Naive B cell (primary cell): Measurements from ENCODE around the gene HAX1. TPM values are rescaled to one million over a fixed set of nuclear protein-coding genes. Genes with fewer than 3 reads are reported as not detected.
"Not testable (repeated sequence)": the region's sequence is repeated elsewhere in the genome, so short reads cannot be mapped to it uniquely, and the experiment has no call there.

ENCODE experiments used
- ATAC-seq, 2 donors: fragments of 150-1000 bp; cut with Tn5 transposase; 2 replicates each; pipeline ENCODE4 v1.10.0; 2021; ENCODE audit warnings: low read depth in 2 of 2, mild to moderate bottlenecking in 2 of 2, moderate library complexity in 2 of 2
- DNase-seq: peaks from one replicate; pipeline ENCODE4 v3.0.0; 2022
- H3K27ac Mint-ChIP-seq, 6 donors: one replicate each; pipeline ENCODE4 v1.8.0; 2020 to 2022; ENCODE audit warnings: mild to moderate bottlenecking in 6 of 6, mixed read lengths in 6 of 6, moderate library complexity in 5 of 6, inconsistent platforms in 2 of 6
- H3K27me3 Mint-ChIP-seq, 3 donors: one replicate each; pipeline ENCODE4 v1.8.0; 2021 to 2022; ENCODE audit warnings: mixed read lengths in 3 of 3, mild to moderate bottlenecking in 1 of 3
- H3K36me3 Mint-ChIP-seq, 2 donors: one replicate each; pipeline ENCODE4 v1.8.0; 2020 to 2022; ENCODE audit warnings: mixed read lengths in 2 of 2, inconsistent platforms in 1 of 2, mild to moderate bottlenecking in 1 of 2
- H3K4me1 Mint-ChIP-seq, 3 donors: one replicate each; pipeline ENCODE4 v1.8.0; 2020 to 2022; ENCODE audit warnings: mixed read lengths in 3 of 3, inconsistent platforms in 1 of 3, mild to moderate bottlenecking in 1 of 3, moderate library complexity in 1 of 3
- H3K4me3 Mint-ChIP-seq, 8 donors: one replicate each; pipeline ENCODE4 v1.8.0; 2020 to 2022; ENCODE audit warnings: mild to moderate bottlenecking in 8 of 8, mixed read lengths in 8 of 8, moderate library complexity in 8 of 8, inconsistent platforms in 2 of 8
- H3K9me3 Mint-ChIP-seq, 7 donors: one replicate each; pipeline ENCODE4 v1.8.0; 2020 to 2022; ENCODE audit warnings: mixed read lengths in 7 of 7, mild to moderate bottlenecking in 5 of 7, inconsistent platforms in 2 of 7, moderate library complexity in 1 of 7
- polyA plus RNA-seq, 6 donors: library from polyadenylated mRNA; unstranded; fragments of 300-500 nt; fragmentation: Illumina TruSeq; gene quantifications; one replicate each; pipeline ENCODE4 v1.2.3, GENCODE V29; 2021; ENCODE audit warnings: low read depth in 6 of 6

HAX1 gene
- polyA plus RNA-seq, result 100 to 1,000 TPM; 117 to 161 (median 145) TPM

GRCh38 chr1:154272217-154272998 is at the start of gene HAX1:
HAX1 (plus strand) TSS chr1:154272629; CDS start chr1:154272724, 95 bp downstream.
- Mint-ChIP-seq H3K27ac (peak within 1 kb of the TSS; percentile 95 to 100 (median 98)), H3K4me1 (peaks cover 18 to 40% (median 34%) of the 10 kb centered on the region in 3 donors), H3K9me3 (no peaks in the 10 kb centered on the region), H3K27me3 (no peaks in the 10 kb centered on the region), H3K36me3 (peaks cover 10 to 22% of the 10 kb centered on the region in 2 donors), H3K4me3 (peak within 1 kb of the TSS; percentile 96 to 99 (median 98))
- ATAC-seq (peak; percentile 90 to 94), DNase-seq (peak; percentile 97)

GRCh38 chr1:154222918-154223317 is 49.5 kb upstream of the HAX1 start:
- Mint-ChIP-seq H3K4me3 (peak overlapping the region in 7 of 8 donors; percentile 7 to 98 (median 71)), H3K36me3 (peaks cover 5 to 12% of the 10 kb centered on the region in 2 donors), H3K27ac (peak overlapping the region; percentile 15 to 100 (median 82))

GRCh38 chr1:154223621-154224020 is 48.8 kb upstream of the HAX1 start:
- H3K27me3 Mint-ChIP-seq, result no peaks in the 10 kb centered on the region
- DNase-seq, result no peak
- ATAC-seq, result no peak
- no peaks in the 10 kb centered on the region for H3K9me3 Mint-ChIP-seq
- H3K4me1 Mint-ChIP-seq, result peaks cover 60 to 67% (median 65%) of the 10 kb centered on the region in 3 donors
- peak overlapping the region in 5 of 6 donors; percentile 71 to 99 (median 75) for H3K27ac Mint-ChIP-seq
- H3K4me3 Mint-ChIP-seq, result peak overlapping the region in 2 of 8 donors; percentile 62 to 92
- H3K36me3 Mint-ChIP-seq, result peaks cover under 1 to 8% of the 10 kb centered on the region in 2 donors

More at GRCh38 chr1:154222918-154223317, 49.5 kb upstream of the HAX1 start:
- ATAC-seq, result no peak
- Mint-ChIP-seq H3K9me3 (no peaks in the 10 kb centered on the region), H3K4me1 (peaks cover 65 to 73% (median 69%) of the 10 kb centered on the region in 3 donors), H3K27me3 (no peaks in the 10 kb centered on the region)
- no peak for DNase-seq

GRCh38 chr1:154225370-154225769 is 47.1 kb upstream of the HAX1 start:
- Mint-ChIP-seq H3K27me3 (no peaks in the 10 kb centered on the region), H3K4me3 (peak overlapping the region in 2 of 8 donors; percentile 30 to 37), H3K9me3 (no peaks in the 10 kb centered on the region), H3K4me1 (peaks cover 49 to 51% (median 50%) of the 10 kb centered on the region in 3 donors), H3K36me3 (peaks cover 0 to 6% of the 10 kb centered on the region in 2 donors), H3K27ac (peak overlapping the region in 4 of 6 donors; percentile 60 to 99 (median 64))
- ATAC-seq (no peak), DNase-seq (no peak)

- DNase-seq, ATAC-seq, H3K9me3 Mint-ChIP-seq, H3K27me3 Mint-ChIP-seq, H3K4me3 Mint-ChIP-seq: not testable (repeated sequence)
- Mint-ChIP-seq H3K4me1 (peaks cover 2 to 11% (median 9%) of the 10 kb centered on the region in 3 donors), H3K27ac (peak overlapping the region in 1 of 6 donors; percentile 59), H3K36me3 (peaks cover 7 to 20% of the 10 kb centered on the region in 2 donors)
Observed at GRCh38 chr1:154231112-154231511, 41.3 kb upstream of the HAX1 start.

- ATAC-seq, result not testable (repeated sequence)
- peak overlapping the region in 1 of 6 donors; percentile 95 for H3K27ac Mint-ChIP-seq
Observed at GRCh38 chr1:154233127-154233526, 39.3 kb upstream of the HAX1 start.

GRCh38 chr1:154236855-154237254 is 35.6 kb upstream of the HAX1 start:
- Mint-ChIP-seq H3K4me1 (peaks cover 8 to 14% (median 9%) of the 10 kb centered on the region in 3 donors), H3K27ac (no peak overlapping the region), H3K27me3 (no peaks in the 10 kb centered on the region), H3K4me3 (no peak overlapping the region), H3K9me3 (no peaks in the 10 kb centered on the region), H3K36me3 (peaks cover 28 to 43% of the 10 kb centered on the region in 2 donors)
- ATAC-seq (no peak), DNase-seq (no peak)

More at GRCh38 chr1:154233127-154233526, 39.3 kb upstream of the HAX1 start:
- not testable (repeated sequence) for DNase-seq, H3K4me3 Mint-ChIP-seq, H3K4me1 Mint-ChIP-seq, H3K27me3 Mint-ChIP-seq, H3K9me3 Mint-ChIP-seq
- H3K36me3 Mint-ChIP-seq, result peaks cover 16 to 30% of the 10 kb centered on the region in 2 donors

GRCh38 chr1:154237435-154237834 is 35.0 kb upstream of the HAX1 start:
- Mint-ChIP-seq H3K9me3 (no peaks in the 10 kb centered on the region), H3K4me3 (no peak overlapping the region), H3K27me3 (no peaks in the 10 kb centered on the region), H3K27ac (no peak overlapping the region), H3K36me3 (peaks cover 32 to 43% of the 10 kb centered on the region in 2 donors), H3K4me1 (peaks cover 5 to 14% (median 9%) of the 10 kb centered on the region in 3 donors)
- no peak for ATAC-seq
- DNase-seq, result no peak

- no peak overlapping the region for H3K27ac Mint-ChIP-seq
Observed at GRCh38 chr1:154237880-154238506, 34.4 kb upstream of the HAX1 start.

GRCh38 chr1:154239491-154239890 is 32.9 kb upstream of the HAX1 start:
- Mint-ChIP-seq H3K36me3 (peaks cover 39 to 40% of the 10 kb centered on the region in 2 donors), H3K9me3 (no peaks in the 10 kb centered on the region), H3K27me3 (no peaks in the 10 kb centered on the region), H3K4me3 (no peak overlapping the region), H3K27ac (peak overlapping the region in 2 of 6 donors; percentile 0 to 52), H3K4me1 (peaks cover 5 to 14% (median 9%) of the 10 kb centered on the region in 3 donors)
- no peak for ATAC-seq
- DNase-seq, result no peak

More at GRCh38 chr1:154237880-154238506, 34.4 kb upstream of the HAX1 start:
- Mint-ChIP-seq H3K9me3 (no peaks in the 10 kb centered on the region), H3K36me3 (peaks cover 33 to 43% of the 10 kb centered on the region in 2 donors), H3K4me1 (peaks cover 5 to 14% (median 9%) of the 10 kb centered on the region in 3 donors), H3K27me3 (no peaks in the 10 kb centered on the region), H3K4me3 (no peak overlapping the region)
- ATAC-seq (no peak), DNase-seq (no peak)

GRCh38 chr1:154240294-154240833 is 32.1 kb upstream of the HAX1 start:
- Mint-ChIP-seq H3K27me3 (no peaks in the 10 kb centered on the region), H3K9me3 (no peaks in the 10 kb centered on the region), H3K36me3 (peaks cover 30 to 40% of the 10 kb centered on the region in 2 donors), H3K4me1 (peaks cover 5 to 14% (median 9%) of the 10 kb centered on the region in 3 donors), H3K27ac (no peak overlapping the region), H3K4me3 (no peak overlapping the region)
- DNase-seq (no peak), ATAC-seq (no peak)

- no peaks in the 10 kb centered on the region for H3K9me3 Mint-ChIP-seq
- H3K36me3 Mint-ChIP-seq, result peaks cover 25 to 40% of the 10 kb centered on the region in 2 donors
- H3K27ac Mint-ChIP-seq, result no peak overlapping the region
- H3K27me3 Mint-ChIP-seq, result no peaks in the 10 kb centered on the region
- DNase-seq (no peak), ATAC-seq (no peak)
- H3K4me1 Mint-ChIP-seq, result peaks cover 3 to 14% (median 6%) of the 10 kb centered on the region in 3 donors
- no peak overlapping the region for H3K4me3 Mint-ChIP-seq
Observed at GRCh38 chr1:154241703-154242351, 30.6 kb upstream of the HAX1 start.

GRCh38 chr1:154253671-154254070 is 18.8 kb upstream of the HAX1 start:
- H3K9me3 Mint-ChIP-seq, result no peaks in the 10 kb centered on the region
- peaks cover 18 to 33% of the 10 kb centered on the region in 2 donors for H3K36me3 Mint-ChIP-seq
- ATAC-seq (no peak), DNase-seq (no peak)
- H3K27ac Mint-ChIP-seq, result peak overlapping the region in 4 of 6 donors; percentile 24 to 80 (median 63)
- no peaks in the 10 kb centered on the region for H3K4me1 Mint-ChIP-seq
- H3K27me3 Mint-ChIP-seq, result no peaks in the 10 kb centered on the region
- no peak overlapping the region for H3K4me3 Mint-ChIP-seq
